DMS 273 (cell line): Measurements from ENCODE around the gene TSEN15.
A peak's percentile ranks its signal among the peaks of the same experiment; 100 is the strongest.

ENCODE experiments used
- DNase-seq: peaks from one replicate; lab custom pipeline; 2025; ENCODE audit not compliant: unreplicated experiment; lab: John Stamatoyannopoulos, UW

Gene TSEN15

GRCh38 chr1:184052194-184052559 lies 647 bp downstream of the TSEN15 start:
- peak; percentile 39 for DNase-seq

DNA sequence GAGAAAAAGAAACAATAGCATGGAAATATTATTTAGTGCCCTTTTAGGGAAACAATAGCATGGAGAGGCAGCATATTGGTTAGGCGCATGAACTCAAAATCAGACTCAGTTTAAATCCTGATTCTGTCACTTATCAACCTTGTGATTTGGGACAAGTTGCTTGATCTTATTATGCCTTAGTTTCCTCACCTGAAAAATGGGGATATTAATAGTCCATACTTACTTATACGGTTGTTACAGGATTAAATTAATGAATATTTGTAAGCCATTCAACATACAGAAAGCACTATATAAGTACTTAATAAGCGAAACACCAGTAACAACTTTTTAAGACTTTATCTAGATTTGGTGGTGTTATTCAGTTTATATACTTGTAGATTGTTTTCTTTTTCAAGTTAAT lies 1.2 kb downstream of the TSEN15 start:
- no peak for DNase-seq

GRCh38 chr1:184053881-184054280 lies 2.4 kb downstream of the TSEN15 start:
- DNase-seq, result no peak

DNA sequence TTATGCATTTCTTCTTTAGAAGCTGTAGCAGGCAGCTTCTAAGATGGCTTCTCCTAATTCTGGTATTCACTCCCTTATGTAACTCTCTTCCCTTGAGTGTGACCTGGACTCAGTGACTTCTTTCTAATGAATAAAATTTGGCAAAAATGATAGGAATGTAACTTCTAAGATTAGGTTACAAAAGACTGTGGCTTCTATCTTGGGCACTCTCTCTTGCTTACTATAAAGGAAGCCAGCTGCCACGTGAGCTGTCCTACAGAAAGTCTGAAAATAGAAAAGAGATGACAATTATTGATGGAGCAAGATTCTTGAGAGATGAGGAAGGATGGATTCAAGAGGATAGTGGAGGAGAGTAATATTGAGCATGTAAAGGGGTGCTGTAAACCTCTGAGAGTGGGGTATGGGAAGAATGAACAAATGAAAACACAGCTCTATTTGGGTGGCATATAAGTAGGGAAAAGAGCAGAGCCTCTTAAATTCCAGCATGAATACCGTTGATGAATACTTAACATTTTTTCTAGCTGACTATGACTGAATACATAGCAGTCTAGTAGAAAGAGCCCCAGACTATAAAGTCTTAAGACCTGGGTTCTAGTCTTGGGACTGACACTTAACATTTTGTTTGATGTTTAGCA lies 5.5 kb downstream of the TSEN15 start:
- no peak for DNase-seq

GRCh38 chr1:184059887-184060286 lies 8.4 kb downstream of the TSEN15 start:
- DNase-seq, result no peak

DNA sequence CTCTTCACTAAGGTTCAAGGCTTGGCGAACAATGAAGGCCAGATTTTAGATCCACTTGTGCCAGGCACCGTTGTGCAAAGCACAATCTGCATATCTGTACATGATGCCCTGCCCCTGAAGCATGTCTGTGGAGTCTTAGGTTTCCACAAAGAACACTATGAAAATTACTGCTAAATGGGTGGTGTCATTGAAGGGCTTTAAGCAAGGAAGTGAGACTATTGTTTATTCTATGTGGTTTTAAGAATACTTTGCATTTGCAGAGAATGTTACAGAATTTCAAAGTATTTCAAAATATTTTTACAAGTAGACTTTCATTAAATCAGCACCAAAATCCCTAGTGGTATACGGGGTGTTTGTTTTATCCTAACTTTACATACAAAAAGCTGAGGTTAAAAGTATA lies 8.8 kb downstream of the TSEN15 start:
- DNase-seq, result no peak

DNA sequence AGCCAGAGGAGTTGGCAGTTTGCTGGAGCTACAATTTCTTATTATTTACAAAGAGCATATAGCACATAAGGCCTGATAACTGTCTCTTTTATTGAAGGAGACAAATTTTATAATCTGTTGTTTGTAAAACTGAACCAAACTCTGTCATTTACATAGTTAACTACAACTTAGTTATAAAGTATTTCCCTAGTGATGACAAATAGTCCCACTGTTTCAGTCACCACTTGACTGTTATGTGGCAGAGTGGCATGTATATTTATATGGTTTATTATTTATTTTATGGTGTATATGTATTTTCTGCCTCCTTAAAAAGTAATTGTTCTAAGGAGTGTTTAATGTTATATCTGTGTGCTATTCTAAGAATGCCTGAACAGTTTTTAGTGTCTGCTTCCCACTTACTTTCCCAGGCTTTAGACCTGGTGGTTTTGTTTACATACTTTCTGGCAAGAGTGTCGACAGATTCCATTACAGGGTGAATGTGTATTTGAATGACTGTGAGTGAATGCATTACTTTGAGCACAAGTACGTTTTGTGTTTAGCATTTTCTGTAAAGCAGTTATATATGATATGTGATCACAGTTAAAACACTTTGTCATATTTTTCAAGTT lies 10.0 kb downstream of the TSEN15 start:
- peak; percentile 7 for DNase-seq

DNA sequence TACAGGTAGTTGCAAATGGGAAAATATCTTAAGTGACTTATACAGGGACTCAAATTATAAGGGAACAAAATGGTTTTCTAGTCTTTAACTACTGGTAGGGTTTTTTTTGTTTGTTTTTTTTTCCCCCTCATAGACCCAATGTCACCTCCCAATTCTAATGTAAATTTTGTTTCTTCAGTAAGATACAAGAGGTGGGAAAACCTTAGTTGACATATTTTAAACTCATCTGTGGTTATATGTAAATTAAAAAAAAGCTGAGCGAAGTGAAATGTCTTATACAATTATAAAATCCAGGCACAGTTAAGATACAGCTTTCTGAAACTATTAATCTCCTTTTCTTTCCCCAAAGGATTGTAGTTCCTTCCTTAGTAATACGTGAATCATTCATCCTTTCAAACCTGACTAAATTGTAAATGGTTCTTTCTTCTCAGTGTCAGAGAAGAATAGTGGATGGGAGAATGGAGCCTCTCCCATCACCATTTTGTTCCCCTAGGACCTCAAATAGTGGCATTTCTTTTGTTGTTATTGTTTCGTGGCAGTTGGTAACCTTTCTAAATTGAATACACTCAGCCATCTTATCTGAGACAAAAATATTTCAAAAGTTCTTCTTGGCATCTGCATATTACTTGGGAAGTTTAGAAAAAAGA lies 11.2 kb downstream of the TSEN15 start:
- no peak for DNase-seq

- no peak for DNase-seq
Observed at GRCh38 chr1:184065559-184065958, 14.0 kb downstream of the TSEN15 start.

DNA sequence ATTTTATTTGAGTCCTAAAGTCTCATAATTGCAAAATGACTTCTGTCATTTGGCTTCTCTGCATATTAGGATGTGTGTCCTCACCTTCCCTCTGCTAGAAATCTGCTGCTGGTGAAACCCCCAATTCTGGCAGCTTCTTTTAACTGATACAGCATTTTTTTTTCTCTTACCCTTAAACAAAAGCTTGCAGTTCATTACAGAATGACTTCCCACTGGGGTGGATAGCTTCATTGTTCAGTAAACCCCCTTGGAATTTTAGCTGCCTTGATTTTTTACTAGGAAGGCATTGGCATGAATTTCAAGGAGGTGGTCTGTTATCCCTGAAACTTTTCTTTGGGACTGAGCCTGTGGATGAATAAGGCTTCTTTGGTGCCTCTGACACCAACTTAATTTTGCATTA lies 16.8 kb downstream of the TSEN15 start:
- no peak for DNase-seq

DNA sequence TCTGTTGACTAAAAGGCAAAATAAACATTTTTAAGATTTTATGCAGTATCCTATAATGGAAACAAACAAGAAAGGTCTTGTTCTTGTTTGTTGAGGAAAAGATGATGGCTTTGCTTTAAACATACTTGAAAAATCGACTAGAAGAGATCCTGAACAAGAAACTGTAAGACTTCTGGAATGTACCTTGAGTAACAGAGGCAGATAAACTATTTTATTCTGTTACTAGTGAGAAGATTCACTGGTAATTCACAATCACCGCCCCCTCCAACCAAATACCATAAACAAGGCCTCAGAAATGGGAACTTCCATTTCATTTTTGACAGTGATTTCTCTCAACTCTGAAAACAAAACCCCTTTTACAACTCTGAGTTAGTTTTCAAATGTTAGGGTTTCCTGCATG lies 18.1 kb downstream of the TSEN15 start:
- DNase-seq, result no peak

GRCh38 chr1:184072376-184072775 lies 20.8 kb downstream of the TSEN15 start:
- DNase-seq, result no peak

GRCh38 chr1:184074383-184074782 lies 22.9 kb downstream of the TSEN15 start:
- DNase-seq, result no peak

GRCh38 chr1:184075055-184076029 lies 23.8 kb downstream of the TSEN15 start:
- DNase-seq, result peak; percentile 83

DNA sequence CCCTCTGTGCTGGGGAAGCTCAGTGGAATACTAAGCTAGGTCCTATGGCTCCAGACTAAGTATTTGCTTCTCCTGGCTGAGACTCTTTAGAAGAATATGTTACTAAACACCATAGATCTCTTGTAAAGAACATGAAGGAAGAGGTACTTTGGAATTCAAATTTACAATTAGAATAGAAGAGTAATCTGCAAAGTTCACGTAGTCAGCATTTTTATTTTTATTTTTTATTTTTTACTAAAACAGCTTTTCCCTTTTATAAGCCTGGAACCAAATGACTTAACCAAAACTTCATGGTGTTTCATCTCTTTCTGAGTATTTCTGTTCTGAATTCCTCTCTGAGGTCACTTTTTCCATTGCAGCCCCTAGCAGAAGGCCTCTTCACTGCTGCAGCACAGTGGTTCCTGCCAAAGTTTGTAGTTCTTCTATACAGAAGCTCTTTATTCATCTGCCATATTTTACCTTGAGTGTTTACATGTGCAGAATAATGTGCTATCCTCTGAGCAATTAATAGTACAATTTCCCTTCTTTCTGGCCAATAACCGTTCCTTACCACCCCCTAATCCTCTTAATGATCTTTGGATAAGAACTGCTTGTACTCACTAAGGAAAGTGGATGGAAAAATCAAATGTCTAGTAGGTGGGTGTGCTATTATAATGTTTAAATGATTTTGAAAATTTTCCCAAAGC lies 27.2 kb downstream of the TSEN15 start:
- no peak for DNase-seq

DNA sequence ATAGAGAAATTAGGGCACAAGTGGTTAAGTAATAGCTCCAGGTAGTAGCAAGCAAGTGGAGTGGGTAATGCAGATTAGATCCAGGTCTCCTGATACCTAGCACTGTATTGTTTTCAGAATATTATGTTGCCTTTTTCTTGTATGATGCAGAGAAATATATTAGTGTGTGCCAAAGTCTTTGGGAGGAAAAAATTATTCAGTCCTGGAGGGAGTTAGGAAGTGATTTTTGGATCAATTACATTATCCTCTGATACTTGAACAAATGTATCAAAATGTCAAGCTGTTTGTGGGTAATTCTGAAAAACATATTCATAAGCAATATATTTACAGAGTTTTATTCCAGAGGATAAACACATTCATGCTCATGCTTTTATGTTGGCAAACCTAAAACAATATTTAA lies 28.8 kb downstream of the TSEN15 start:
- no peak for DNase-seq

DNA sequence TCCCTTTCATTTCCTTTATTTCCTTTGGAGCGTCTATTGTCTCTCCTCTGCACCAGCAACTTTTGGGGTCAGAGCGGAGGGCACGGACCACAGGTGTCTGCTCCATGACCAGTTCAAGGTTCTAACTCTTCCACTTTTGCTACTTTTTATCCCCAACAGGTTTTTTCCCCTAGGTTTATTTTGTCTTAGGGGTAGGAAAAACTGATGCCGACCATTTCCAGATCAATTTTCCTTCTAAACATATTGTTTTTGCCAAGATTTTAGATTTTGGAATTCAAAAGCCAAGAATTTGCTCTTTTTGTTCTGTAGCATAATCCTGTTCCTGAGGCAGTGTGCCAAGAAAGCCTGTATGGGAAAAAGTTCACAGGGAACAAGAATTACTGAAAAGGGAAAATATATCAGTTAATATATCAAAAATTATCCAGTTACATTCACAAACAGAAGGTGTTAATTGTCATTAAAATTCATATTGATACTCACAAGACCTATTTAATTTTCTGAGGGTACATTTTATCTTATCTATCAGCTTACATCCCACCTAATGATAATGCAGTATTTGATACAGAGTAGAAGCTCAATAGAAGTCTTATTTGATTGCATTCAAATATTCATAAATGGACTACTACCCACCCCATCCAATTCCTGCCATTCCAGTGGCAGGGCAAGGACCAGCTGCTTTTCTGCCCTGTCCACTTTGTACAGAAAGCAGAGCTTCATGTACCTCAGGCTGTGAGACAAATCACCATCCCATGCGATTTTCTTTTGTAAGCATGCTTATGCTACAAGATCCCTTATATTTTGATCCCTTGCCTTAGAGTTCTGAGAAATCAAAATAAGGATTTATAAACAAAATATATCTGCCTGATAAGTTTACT lies 31.2 kb downstream of the TSEN15 start:
- DNase-seq, result no peak

DNA sequence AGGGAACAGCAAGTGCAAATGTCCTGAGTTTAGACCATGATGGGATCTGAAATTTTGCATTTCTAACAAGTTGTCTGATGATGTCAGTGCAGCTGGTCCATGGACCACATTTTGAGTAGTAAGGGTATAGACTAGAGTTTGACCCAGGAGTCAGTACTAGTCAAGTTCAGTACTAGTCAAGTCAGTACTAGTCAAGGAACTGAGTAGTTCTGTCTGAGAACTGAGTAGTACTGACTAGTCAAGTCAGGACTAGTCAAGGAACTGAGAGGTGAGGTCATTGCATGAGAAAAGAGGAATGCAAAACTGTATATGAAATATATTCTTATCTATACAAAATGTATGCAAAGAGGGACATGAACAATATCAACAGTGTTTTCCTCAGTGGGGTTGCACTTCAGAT lies 34.1 kb downstream of the TSEN15 start:
- no peak for DNase-seq

- no peak for DNase-seq
Observed at GRCh38 chr1:184088037-184088436, 36.5 kb downstream of the TSEN15 start.

DNA sequence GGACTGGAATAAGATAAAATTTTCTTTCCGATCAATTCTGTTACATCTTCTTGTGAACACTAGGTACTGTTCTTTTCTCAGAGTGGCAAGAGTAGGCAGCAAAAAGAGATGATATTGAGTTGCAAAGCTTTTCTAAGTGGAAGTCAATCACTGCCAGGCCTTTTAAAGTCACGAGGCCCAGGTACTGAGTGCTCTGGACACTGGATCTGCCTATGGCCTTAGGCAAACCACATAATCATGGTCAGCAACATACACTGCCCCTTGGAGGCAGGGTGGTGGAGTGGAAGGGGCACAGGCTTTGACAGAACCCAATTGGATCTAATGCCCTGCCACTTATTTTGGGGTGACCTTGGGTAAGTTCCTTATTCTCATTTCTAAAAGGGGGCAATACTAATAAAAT lies 41.5 kb downstream of the TSEN15 start:
- DNase-seq, result no peak
